Measurements from ENCODE around the gene EME1. TPM values are rescaled to one million over a fixed set of nuclear protein-coding genes. Genes with fewer than 3 reads are reported as not detected.

The EME1 gene
- total and polyA plus RNA-seq, 2 of the 13 experiments (the other 11 are each of a cell fraction or from before 2014, with no cell fraction given): 20.7 to 24.6 TPM

- 0 out of 2 replicates have a peak, but pooled peaks have one; percentile 53 for TF ChIP-seq TSC22D2 (CRISPR knock-in tag; IDR thresholded peaks at IDR 0.05; ENCODE audit: borderline replicate concordance)
- 0 out of 2 replicates have a peak, but pooled peaks have one; percentile 13 for TF ChIP-seq ZNF414 (CRISPR knock-in tag; IDR thresholded peaks at IDR 0.05)
- no peak for TF ChIP-seq HOXA3 (CRISPR knock-in tag; IDR thresholded peaks at IDR 0.05)
- 0 out of 2 replicates have a peak, but pooled peaks have one; percentile 28 for TF ChIP-seq ZNF768 (CRISPR knock-in tag; IDR thresholded peaks at IDR 0.05)
- TF ChIP-seq USF2 (IDR thresholded peaks at IDR 0.05; ENCODE audit: low read depth, low read length): no peak
- peak; percentile 21; the same call in 1 of the 2 replicates for TF ChIP-seq USF2 (CRISPR knock-in tag; IDR thresholded peaks at IDR 0.05; ENCODE audit: borderline replicate concordance)
- TF ChIP-seq TEF (CRISPR knock-in tag; IDR thresholded peaks at IDR 0.05): no peak
- TF ChIP-seq PREB (CRISPR knock-in tag; IDR thresholded peaks at IDR 0.05): no peak
- no peak for TF ChIP-seq ZNF577 (CRISPR knock-in tag; IDR thresholded peaks at IDR 0.05; ENCODE audit: borderline replicate concordance, low read depth)
- no peak for TF ChIP-seq ZNF576 (CRISPR knock-in tag; IDR thresholded peaks at IDR 0.05)
- TF ChIP-seq NR2C2 (CRISPR knock-in tag; IDR thresholded peaks at IDR 0.05; ENCODE audit: borderline replicate concordance): 0 out of 2 replicates have a peak, but pooled peaks have one; percentile 21
- TF ChIP-seq CHD2 (IDR thresholded peaks at IDR 0.05; ENCODE audit: low read depth, low read length): no peak
- TF ChIP-seq KLF16 (CRISPR knock-in tag; IDR thresholded peaks at IDR 0.05): 0 out of 4 replicates have a peak, but pooled peaks of 1 of the 2 experiments have one; percentile 40
- TF ChIP-seq PRDM4 (CRISPR knock-in tag; IDR thresholded peaks at IDR 0.05; ENCODE audit: borderline replicate concordance): peak; percentile 50; the same call in 1 of the 2 replicates
- TF ChIP-seq BCL3 (CRISPR knock-in tag; IDR thresholded peaks at IDR 0.05): 0 out of 2 replicates have a peak, but pooled peaks have one; percentile 66
- TF ChIP-seq ATRX (CRISPR knock-in tag; IDR thresholded peaks at IDR 0.05; ENCODE audit: borderline replicate concordance): no peak
- no peak for TF ChIP-seq PRMT3 (CRISPR knock-in tag; IDR thresholded peaks at IDR 0.05; ENCODE audit: borderline replicate concordance, low read depth)
- TF ChIP-seq ZNF772 (CRISPR knock-in tag; IDR thresholded peaks at IDR 0.05): no peak; the same call in 1 of the 2 replicates
Observed at GRCh38 chr17:50361561-50362480, 11.2 kb upstream of the EME1 start (continued).
